ENCODE data around the gene RTN4RL1. TPM values are rescaled to one million over a fixed set of nuclear protein-coding genes. Genes with fewer than 3 reads are reported as not detected.

The RTN4RL1 gene
- total RNA-seq, 1 experiment from 2014 or later = 0.80 TPM

GRCh38 chr17:1918346-1919162, 106.6 kb downstream of the RTN4RL1 start:
- H3K27me3 ChIP-seq (ENCODE audit: control insufficient read depth, insufficient read depth, low read length) = no peaks in the 10 kb centered on the region
- no peaks in the 10 kb centered on the region for H3K4me1 ChIP-seq (ENCODE audit: control insufficient read depth, insufficient read depth, low read length)
- in situ Hi-C loops (cut with HindIII; ENCODE audit: low pct_unique_long_range_greater_than_20kb, low sequenced_read_pairs) = no loop called here
- no TSS peak for BruUV-seq (replicated peaks)
- intact Hi-C loops (cut with micrococcal nuclease; ENCODE audit: unreplicated experiment) = no loop called here
- TF ChIP-seq REST (IDR thresholded peaks at IDR 0.05; ENCODE audit: insufficient read depth in 1 of 2, low read depth in 2 of 2, low read length in 1 of 2) (no peak), TCF7L2 (IDR thresholded peaks at IDR 0.05; ENCODE audit: low read depth, low read length) (no peak), POLR2AphosphoS5 (IDR thresholded peaks at IDR 0.05; ENCODE audit: low read depth, low read length) (no peak), SIN3A (IDR thresholded peaks at IDR 0.05; ENCODE audit: borderline replicate concordance, insufficient read depth, low read depth, low read length) (no peak), CTCF (IDR thresholded peaks at IDR 0.05) (no peak)
- DNase-seq (ENCODE audit: low read depth, low spot score) = no peak
- no peaks in the 10 kb centered on the region for H3K9me3 ChIP-seq (ENCODE audit: control insufficient read depth, insufficient read depth, low read depth, low read length)
- no peak for ATAC-seq
- ChIA-PET POLR2A (interaction anchor here (0.6 kb wide), 1 partner anchor 51 kb away, joined by 10 read pairs; no protein-coding TSS in a partner anchor), CTCF (no interaction called here)
- no peaks in the 10 kb centered on the region for H3K36me3 ChIP-seq (ENCODE audit: control insufficient read depth, insufficient read depth, low read length)
- no peak overlapping the region for H3K4me3 ChIP-seq (ENCODE audit: low read depth in 2 of 2, low read length in 2 of 2)
- no peak overlapping the region for H3K27ac ChIP-seq (ENCODE audit: low read length)

DNA sequence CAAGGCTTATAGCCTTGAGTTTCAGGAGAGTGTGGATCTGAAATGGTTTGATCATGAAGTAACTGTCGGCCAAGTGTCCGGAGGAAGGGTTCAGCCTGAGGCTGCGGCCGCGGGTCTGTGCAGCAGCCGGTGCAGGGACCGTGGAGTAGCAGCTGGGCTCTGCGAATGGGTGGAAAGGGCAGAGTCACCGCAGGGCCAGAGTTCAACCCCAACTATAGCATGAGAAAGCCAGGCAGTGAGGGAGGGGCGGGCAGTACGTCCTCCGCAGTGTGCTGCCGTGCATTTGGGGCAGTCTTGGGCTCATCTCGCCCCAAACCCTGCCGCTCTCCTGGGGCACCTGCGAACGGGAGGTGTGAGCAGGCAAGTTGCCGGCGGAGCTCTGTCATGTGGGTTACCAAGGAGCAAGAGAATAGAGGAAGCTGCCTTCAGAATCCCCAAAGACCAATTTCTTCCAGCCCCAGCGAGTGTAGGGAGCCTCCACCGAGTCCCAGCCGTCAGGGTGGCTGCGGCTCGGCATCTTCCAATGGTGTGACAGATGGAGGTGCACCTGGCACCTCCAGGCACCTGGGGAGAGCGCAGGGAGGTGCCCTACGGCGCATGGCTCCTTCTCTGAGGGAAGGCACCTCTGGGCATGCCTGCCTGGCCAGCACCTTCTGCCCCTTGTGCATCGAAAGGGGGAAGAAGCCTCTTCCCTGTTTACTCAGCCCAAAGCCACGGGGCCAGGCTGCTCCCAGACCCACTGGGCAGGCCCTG, 108.0 kb downstream of the RTN4RL1 start:
- Histone ChIP-seq H3K27ac (ENCODE audit: low read length) (no peak overlapping the region), H3K4me3 (ENCODE audit: low read depth in 2 of 2, low read length in 2 of 2) (no peak overlapping the region), H3K9me3 (ENCODE audit: control insufficient read depth, insufficient read depth, low read depth, low read length) (no peaks in the 10 kb centered on the region), H3K27me3 (ENCODE audit: control insufficient read depth, insufficient read depth, low read length) (no peaks in the 10 kb centered on the region), H3K36me3 (ENCODE audit: control insufficient read depth, insufficient read depth, low read length) (no peaks in the 10 kb centered on the region), H3K4me1 (ENCODE audit: control insufficient read depth, insufficient read depth, low read length) (no peaks in the 10 kb centered on the region)
- DNase-seq (ENCODE audit: low read depth, low spot score) (no peak), ATAC-seq (no peak)
- in situ Hi-C loops (cut with HindIII; ENCODE audit: low pct_unique_long_range_greater_than_20kb, low sequenced_read_pairs) = no loop called here
- ChIA-PET CTCF (no interaction called here), POLR2A (no interaction called here)
- TF ChIP-seq TCF7L2 (IDR thresholded peaks at IDR 0.05; ENCODE audit: low read depth, low read length) (no peak), REST (IDR thresholded peaks at IDR 0.05; ENCODE audit: insufficient read depth in 1 of 2, low read depth in 2 of 2, low read length in 1 of 2) (no peak), POLR2AphosphoS5 (IDR thresholded peaks at IDR 0.05; ENCODE audit: low read depth, low read length) (no peak), CTCF (IDR thresholded peaks at IDR 0.05) (no peak), SIN3A (IDR thresholded peaks at IDR 0.05; ENCODE audit: borderline replicate concordance, insufficient read depth, low read depth, low read length) (no peak)
- BruUV-seq (replicated peaks) = no TSS peak
- intact Hi-C loops (cut with micrococcal nuclease; ENCODE audit: unreplicated experiment) = no loop called here

Measured in Panc1 (cell line).